Dendritic cell treated with granulocyte-macrophage colony-stimulating factor and Interleukin-4, amounts not matched to agents 40 ng/mL and 50 ng/mL, for 4 days (primary cell): ENCODE measurements around the gene EEFSEC.

Experiments
- H3K27ac Mint-ChIP-seq: one replicate; pipeline ENCODE4 v1.8.0; 2022; ENCODE audit warnings: mild to moderate bottlenecking, mixed read lengths
- H3K27me3 Mint-ChIP-seq: one replicate; pipeline ENCODE4 v1.8.0; 2022; ENCODE audit warnings: mild to moderate bottlenecking, mixed read lengths
- H3K36me3 Mint-ChIP-seq: one replicate; pipeline ENCODE4 v1.8.0; 2022; ENCODE audit warnings: low read depth, mixed read lengths
- H3K4me1 Mint-ChIP-seq: one replicate; pipeline ENCODE4 v1.8.0; 2022; ENCODE audit warnings: low read depth, mixed read lengths
- H3K4me3 Mint-ChIP-seq: one replicate; pipeline ENCODE4 v1.8.0; 2022; ENCODE audit warnings: mild to moderate bottlenecking, moderate library complexity, mixed read lengths
- H3K9me3 Mint-ChIP-seq: one replicate; pipeline ENCODE4 v1.8.0; 2022; ENCODE audit warnings: mixed read lengths
- intact Hi-C: fragments of 100-400 bp; cut with micrococcal nuclease; formaldehyde crosslinking; loops from one replicate; pipeline ENCODE4 v1.15.0; 2022

Gene EEFSEC

DNA sequence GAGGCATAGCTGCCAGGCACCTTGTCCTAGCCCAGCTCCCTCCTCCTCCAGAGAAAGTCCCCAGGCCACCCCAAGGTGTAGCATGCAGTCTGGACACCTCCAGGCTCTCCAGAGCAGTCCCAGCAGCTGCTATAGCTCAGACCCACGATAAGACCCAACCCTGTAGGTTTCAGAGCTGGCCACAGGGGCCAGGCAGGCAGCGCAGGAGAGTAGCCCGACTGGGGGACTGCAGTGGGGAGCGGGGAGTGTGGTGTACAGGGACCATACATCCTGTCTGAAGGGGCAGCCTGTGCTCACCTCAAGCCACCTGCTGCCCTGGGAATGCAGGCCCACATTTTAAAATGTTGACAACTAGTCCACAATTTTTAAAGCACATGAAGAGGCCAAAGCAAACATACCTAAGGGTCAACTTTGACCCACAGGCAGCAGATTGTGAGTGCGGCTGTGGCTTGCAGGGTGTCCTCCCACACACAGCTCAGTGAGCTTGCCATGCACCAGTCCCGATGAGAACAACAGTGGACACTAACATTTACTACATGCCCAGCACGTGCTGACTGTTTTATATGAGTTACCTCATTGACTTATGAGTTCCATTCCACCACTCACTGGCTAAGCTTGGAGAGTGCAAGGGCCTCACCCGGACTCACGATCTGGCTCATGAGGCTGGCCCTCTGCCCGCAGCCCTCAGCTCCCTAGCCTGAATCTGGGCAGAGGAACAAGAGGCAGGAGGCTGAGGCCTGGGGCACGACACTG is 232.0 kb downstream of the EEFSEC start:
- Mint-ChIP-seq H3K27me3 (no peaks in the 10 kb centered on the region), H3K4me1 (peaks cover 16% of the 10 kb centered on the region), H3K9me3 (no peaks in the 10 kb centered on the region), H3K36me3 (peaks cover 23% of the 10 kb centered on the region), H3K27ac (no peak overlapping the region), H3K4me3 (no peak overlapping the region)
- intact Hi-C loops, result no loop called here

DNA sequence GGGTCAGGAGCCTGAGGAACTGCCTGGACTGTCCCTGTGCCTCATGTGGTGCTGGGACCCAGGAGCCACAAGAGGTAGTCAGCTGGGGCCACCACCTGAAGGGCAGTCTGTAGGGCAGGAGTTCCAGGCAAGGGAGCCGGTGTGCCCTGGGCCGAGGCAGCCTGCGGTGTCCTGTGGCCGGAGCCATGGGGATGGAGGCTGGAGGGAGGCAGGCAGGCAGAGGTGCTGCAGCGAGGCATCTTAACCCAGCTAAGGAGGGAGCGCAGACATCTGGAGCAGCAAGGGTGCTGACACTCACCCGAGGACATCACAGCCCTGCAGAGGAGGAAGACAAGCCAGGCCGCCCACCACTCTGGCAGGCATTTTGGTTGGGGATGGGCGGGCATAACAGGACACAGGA is 235.7 kb downstream of the EEFSEC start:
- no peaks in the 10 kb centered on the region for H3K9me3 Mint-ChIP-seq
- peaks cover 23% of the 10 kb centered on the region for H3K36me3 Mint-ChIP-seq
- no peaks in the 10 kb centered on the region for H3K27me3 Mint-ChIP-seq
- intact Hi-C loops, result no loop called here
- peaks cover 16% of the 10 kb centered on the region for H3K4me1 Mint-ChIP-seq
- H3K27ac Mint-ChIP-seq, result no peak overlapping the region
- no peak overlapping the region for H3K4me3 Mint-ChIP-seq

DNA sequence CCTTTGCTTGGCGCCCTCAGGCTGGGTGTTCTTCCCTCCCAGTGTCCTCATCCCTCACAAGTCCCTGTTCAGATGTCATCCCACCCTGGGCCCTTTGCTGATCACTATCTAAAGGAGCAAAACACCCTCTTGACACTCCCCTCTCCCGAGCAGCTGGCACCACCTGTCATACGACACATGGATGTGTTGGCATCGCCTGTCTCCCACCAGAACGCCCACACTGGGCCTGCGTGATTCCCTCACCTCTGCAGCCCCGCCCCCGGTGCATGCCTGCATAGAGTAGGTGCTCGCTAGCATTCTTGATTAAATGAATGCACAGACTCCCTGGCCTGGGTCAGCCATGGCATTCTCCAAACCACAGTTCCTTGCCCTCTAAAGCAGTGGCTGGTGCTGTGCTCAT is 237.6 kb downstream of the EEFSEC start:
- Mint-ChIP-seq H3K36me3 (peaks cover 18% of the 10 kb centered on the region), H3K4me1 (peaks cover 23% of the 10 kb centered on the region), H3K27me3 (no peaks in the 10 kb centered on the region), H3K27ac (no peak overlapping the region), H3K4me3 (no peak overlapping the region), H3K9me3 (no peaks in the 10 kb centered on the region)
- intact Hi-C loops, result no loop called here

DNA sequence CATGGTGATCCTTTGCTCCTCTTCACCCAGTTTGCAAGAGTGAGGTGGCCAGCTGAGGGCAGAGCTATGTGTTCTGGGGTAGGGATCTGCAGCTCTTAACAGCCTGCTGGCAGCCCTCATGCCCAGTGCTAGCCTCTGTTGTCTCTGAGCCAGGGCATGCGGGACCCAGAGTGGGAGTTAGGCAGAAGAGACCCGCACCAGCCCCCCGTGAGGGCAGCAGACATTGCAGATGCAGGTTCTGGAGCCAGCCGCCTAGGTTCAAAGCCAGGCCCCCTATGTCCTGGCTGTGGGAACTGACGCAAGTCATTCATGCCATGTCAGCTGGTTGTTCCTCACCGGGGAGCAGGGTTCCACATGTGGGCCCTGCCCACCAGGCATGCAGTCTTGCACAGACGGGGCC is 238.7 kb downstream of the EEFSEC start:
- no peaks in the 10 kb centered on the region for H3K27me3 Mint-ChIP-seq
- no peak overlapping the region for H3K4me3 Mint-ChIP-seq
- no peaks in the 10 kb centered on the region for H3K9me3 Mint-ChIP-seq
- peaks cover 18% of the 10 kb centered on the region for H3K36me3 Mint-ChIP-seq
- peaks cover 23% of the 10 kb centered on the region for H3K4me1 Mint-ChIP-seq
- no peak overlapping the region for H3K27ac Mint-ChIP-seq
- intact Hi-C loops, result no loop called here

DNA sequence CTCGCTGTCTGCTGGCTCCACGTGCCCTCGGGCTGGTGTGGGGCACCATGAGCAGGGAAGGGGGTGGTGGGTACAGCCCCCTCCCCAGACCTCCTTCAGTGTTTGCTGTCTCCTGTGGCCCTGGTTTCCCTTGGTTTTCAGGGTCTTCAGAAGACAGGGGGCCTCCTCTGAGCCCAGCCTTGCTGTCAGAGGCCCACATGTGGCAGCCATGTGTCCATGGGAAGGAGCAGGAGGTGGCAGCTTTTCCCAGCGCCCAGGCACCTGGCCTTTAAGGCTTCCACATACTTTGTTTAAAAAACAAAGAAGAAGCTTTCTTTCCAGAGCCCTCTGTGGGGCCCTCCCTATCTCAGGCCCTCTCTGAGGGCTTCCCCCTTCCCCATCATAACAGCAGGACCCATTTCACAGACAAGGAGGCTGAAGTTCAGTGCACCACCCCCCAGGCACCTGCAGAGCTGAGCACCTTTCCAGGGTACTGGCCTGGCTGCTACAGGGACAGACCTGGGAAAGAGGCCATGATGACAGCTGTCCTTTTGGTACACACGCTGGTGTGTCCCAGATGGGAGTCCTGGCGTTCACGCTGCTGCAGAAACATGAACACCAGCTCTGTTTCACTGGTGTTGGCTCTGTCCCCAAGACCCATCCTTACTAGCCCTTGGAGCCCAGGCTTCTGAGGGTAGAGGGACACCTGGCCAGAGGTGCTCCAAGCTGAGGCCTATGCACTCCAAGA is 239.7 kb downstream of the EEFSEC start:
- intact Hi-C loops, result no loop called here
- Mint-ChIP-seq H3K4me3 (no peak overlapping the region), H3K4me1 (peaks cover 13% of the 10 kb centered on the region), H3K27ac (no peak overlapping the region), H3K9me3 (no peaks in the 10 kb centered on the region), H3K27me3 (no peaks in the 10 kb centered on the region), H3K36me3 (peaks cover 18% of the 10 kb centered on the region)

DNA sequence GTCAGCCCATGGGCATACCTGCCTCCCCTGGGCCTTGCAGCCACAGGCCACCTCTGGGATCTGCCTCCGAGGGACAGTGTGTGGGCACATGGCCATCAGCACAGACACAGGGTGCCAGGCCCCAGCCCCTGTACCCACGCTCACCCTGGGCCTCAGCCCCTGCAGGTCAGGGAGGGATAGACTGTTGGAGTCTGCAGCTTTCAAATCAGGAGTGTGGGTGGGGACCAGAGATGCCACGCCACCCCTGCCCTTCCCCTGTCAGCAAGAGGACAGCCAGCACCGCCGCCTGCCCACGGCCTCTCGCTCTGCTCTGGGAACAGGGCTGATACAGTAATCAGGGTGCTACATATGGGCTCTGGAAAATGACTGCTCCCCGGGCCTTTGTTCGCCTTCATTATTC is 240.8 kb downstream of the EEFSEC start:
- intact Hi-C loops, result no loop called here
- Mint-ChIP-seq H3K4me1 (peaks cover 8% of the 10 kb centered on the region), H3K36me3 (peaks cover 15% of the 10 kb centered on the region), H3K27ac (no peak overlapping the region), H3K4me3 (no peak overlapping the region), H3K9me3 (no peaks in the 10 kb centered on the region), H3K27me3 (no peaks in the 10 kb centered on the region)

DNA sequence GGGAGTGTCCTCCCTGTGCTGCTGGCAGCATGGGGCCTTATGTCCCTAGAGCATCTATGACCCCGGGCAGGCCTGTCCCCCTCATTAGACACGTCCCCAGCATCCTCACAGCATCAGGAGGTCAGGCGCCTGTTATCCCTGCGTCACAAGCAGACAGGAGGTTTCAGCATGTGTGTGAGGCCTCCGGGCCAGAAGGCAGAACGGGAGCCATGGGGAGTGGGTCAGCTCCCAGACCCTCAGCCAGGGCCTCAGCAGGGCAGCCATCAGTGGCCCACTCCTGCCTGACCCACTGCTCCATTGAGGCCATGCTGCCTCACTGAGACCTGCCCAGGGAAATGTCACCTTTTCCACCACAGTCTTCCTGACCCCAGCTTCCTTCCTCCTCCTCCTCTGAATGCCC is 241.8 kb downstream of the EEFSEC start:
- Mint-ChIP-seq H3K36me3 (peaks cover 8% of the 10 kb centered on the region), H3K9me3 (no peaks in the 10 kb centered on the region), H3K27me3 (no peaks in the 10 kb centered on the region), H3K4me3 (no peak overlapping the region), H3K4me1 (peaks cover 8% of the 10 kb centered on the region), H3K27ac (no peak overlapping the region)
- intact Hi-C loops, result no loop called here

DNA sequence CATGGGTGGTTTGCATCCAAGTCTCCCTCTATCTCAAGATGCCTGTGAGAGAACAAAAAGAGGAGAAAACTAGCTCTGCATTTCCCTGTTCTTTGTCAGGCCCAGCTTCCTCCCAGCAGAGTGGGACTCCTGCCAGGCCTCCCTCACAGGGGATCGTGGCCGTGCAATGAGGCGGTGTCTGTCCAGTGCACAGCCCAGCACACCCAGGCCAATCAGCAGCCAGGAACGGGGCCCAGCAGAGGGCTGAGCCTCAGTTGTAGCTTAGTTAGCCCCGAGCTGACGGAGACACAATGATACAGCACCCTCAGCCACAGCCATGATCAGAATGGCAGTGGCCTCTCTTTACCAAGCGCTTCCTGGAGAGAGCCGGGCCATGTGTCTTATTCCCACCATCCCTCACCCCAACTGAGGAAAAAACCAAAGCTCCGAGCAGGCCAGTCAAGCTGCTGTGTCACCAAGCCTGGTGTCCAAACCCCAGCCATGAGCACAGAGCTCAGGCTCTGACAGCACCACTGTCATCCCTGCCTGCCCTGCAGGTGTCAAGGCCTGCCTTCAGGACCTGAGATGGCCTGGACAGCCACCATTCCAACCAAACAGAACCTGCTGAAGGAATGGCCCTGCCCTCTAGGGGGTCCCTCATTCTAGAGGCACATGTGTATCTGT is 242.3 kb downstream of the EEFSEC start:
- H3K4me1 Mint-ChIP-seq, result peaks cover 8% of the 10 kb centered on the region
- no peak overlapping the region for H3K27ac Mint-ChIP-seq
- intact Hi-C loops, result no loop called here
- H3K36me3 Mint-ChIP-seq, result peaks cover 4% of the 10 kb centered on the region
- no peaks in the 10 kb centered on the region for H3K27me3 Mint-ChIP-seq
- no peaks in the 10 kb centered on the region for H3K9me3 Mint-ChIP-seq
- H3K4me3 Mint-ChIP-seq, result no peak overlapping the region

DNA sequence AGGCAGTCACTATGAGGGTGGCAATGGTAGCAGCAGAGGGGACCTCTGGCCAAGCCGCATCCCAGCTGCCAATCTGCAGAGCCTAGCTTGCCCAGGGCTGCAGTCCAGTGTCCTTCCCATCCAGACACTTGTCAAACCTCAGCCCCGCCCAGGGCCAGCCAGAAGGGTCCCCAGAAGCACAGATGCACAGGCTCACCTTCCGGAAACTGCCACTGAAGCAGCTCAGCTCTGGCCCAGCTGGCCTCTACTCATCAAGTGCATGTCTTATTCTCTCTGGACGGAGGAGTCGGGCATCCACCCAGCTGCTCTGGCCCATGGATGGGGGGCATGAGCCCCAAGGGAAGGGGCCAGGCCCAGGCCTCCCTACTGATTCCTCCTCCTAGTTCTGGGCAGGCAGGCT is 244.2 kb downstream of the EEFSEC start:
- H3K27ac Mint-ChIP-seq, result no peak overlapping the region
- no peaks in the 10 kb centered on the region for H3K36me3 Mint-ChIP-seq
- H3K4me3 Mint-ChIP-seq, result no peak overlapping the region
- intact Hi-C loops, result no loop called here
- no peaks in the 10 kb centered on the region for H3K9me3 Mint-ChIP-seq
- peaks cover 8% of the 10 kb centered on the region for H3K4me1 Mint-ChIP-seq
- no peaks in the 10 kb centered on the region for H3K27me3 Mint-ChIP-seq

DNA sequence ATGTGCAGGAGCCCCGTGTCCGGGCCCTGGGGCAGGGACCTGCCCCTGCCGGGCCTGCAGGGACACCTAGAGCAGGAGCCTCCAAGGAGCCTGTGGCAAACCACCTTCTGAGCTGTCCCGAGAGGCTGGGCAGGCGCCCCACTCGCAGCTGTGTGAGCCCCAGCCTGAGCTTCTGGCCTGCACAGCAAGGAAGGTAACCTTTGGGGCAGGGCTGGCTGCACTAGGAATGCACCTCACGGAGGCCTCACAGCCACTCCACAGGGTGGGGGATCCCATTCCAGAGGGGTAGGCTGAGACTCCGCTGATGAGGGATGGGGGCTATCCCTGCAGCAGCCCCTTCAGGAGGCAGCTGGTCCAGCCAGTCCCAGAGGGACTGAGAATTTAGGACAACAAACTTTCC is 245.3 kb downstream of the EEFSEC start:
- no peak overlapping the region for H3K27ac Mint-ChIP-seq
- no peaks in the 10 kb centered on the region for H3K27me3 Mint-ChIP-seq
- intact Hi-C loops, result no loop called here
- peaks cover 8% of the 10 kb centered on the region for H3K4me1 Mint-ChIP-seq
- peaks cover 7% of the 10 kb centered on the region for H3K36me3 Mint-ChIP-seq
- no peaks in the 10 kb centered on the region for H3K9me3 Mint-ChIP-seq
- H3K4me3 Mint-ChIP-seq, result no peak overlapping the region

DNA sequence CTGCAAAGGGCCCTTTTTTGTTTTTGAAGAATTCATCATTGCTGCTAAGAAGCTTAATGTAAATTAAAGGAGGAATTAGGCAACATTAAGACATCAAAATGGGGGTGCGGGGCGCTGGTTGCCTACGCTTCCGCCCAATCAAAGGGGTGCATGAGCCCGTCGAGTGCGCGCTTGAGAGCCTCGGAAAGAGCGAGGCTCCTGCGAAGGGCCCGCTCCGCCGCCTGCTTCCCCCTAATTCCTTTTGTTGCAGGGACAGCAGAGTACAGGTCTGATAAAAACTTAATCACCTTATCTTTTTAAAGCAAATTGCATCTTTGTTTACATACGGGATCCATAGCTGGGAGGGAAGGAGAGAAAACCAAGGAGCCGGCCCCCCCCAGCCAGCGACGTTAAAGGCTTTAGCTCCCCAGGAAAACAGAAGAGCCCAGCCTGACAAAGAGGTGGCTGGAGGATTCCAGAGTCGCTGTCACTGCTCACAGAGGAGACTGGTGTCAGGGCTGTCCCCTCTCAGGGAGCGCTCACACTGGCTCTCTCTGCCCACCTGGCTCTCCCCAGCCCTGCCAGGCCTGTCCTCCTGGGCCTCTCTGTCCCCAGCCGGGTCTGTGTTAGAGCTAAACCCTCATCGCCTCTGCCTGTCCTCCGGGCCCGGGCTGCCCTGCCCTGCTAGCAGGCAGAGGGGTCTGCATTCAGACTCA is 246.1 kb downstream of the EEFSEC start:
- intact Hi-C loops, result no loop called here
- Mint-ChIP-seq H3K9me3 (no peaks in the 10 kb centered on the region), H3K4me3 (no peak overlapping the region), H3K27me3 (no peaks in the 10 kb centered on the region), H3K4me1 (peaks cover 8% of the 10 kb centered on the region), H3K27ac (no peak overlapping the region), H3K36me3 (peaks cover 7% of the 10 kb centered on the region)

DNA sequence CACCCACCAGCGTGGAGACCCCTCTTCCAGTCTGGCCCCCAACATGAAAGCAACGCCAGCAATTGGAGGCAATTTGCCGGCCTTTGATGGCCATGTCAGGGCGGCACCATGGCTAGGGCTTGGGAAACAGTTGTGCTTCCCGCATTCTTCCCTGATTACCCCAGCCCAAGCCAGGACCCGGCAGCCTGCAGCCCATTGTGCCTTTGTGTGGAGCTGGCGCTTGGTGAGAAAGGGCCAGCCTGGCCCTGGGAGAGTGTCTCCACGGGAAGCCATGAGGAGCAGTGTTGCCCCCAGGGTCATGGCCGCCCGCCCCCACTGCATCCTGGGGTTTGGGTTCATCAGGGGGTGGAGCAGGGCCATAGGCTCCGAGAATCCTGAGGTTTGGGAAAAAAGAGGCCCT is 247.4 kb downstream of the EEFSEC start:
- Mint-ChIP-seq H3K9me3 (no peaks in the 10 kb centered on the region), H3K36me3 (peaks cover 7% of the 10 kb centered on the region), H3K4me3 (no peak overlapping the region), H3K4me1 (no peaks in the 10 kb centered on the region), H3K27ac (no peak overlapping the region), H3K27me3 (no peaks in the 10 kb centered on the region)
- intact Hi-C loops, result no loop called here

DNA sequence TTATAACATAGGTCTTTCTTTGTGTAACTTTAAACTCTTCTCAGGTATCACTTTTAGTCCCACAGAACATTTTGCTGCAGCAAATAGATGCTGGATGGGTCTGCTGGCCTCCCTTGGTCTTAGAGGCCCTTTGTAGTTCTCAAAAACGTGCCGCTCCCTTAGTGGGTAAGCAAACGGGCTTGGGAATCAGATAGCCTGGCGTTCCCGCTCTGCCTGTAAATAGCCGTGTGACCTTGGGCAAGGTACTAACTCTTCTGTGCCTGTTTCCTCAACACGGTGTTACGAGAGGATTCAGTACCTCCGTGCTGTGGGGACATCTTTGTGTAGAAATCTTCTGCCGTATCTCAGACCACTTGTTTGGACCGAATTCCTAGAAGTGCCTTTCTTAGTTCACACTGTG is 249.0 kb downstream of the EEFSEC start:
- no peaks in the 10 kb centered on the region for H3K27me3 Mint-ChIP-seq
- H3K4me3 Mint-ChIP-seq, result no peak overlapping the region
- peaks cover 7% of the 10 kb centered on the region for H3K36me3 Mint-ChIP-seq
- H3K9me3 Mint-ChIP-seq, result no peaks in the 10 kb centered on the region
- no peak overlapping the region for H3K27ac Mint-ChIP-seq
- H3K4me1 Mint-ChIP-seq, result no peaks in the 10 kb centered on the region
- intact Hi-C loops, result no loop called here

DNA sequence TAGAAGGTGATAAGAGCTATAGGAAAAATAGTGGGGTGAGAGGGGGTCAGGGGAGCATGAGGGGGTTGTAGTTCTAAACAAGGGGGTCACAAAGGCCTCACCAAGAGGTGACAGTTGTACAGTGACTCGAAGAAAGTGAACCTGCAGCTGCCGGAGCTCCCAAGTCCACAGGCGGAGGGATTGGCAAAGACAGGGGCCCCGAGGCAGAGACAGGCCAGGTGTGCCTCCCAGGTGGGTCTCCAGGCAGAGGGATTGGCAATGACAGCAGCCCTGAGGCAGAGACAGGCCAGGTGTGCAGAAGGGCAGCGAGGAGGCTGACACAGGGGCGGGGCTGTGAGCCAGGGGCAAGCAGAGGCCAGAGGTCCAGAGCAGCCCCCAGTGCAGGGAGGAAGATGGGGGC is 249.7 kb downstream of the EEFSEC start:
- Mint-ChIP-seq H3K27ac (no peak overlapping the region), H3K4me3 (no peak overlapping the region), H3K9me3 (no peaks in the 10 kb centered on the region), H3K4me1 (no peaks in the 10 kb centered on the region), H3K27me3 (no peaks in the 10 kb centered on the region), H3K36me3 (peaks cover 13% of the 10 kb centered on the region)
- intact Hi-C loops, result no loop called here
